ENCODE results near the gene ARID5B.

Gene ARID5B

GRCh38 chr10:62121187-62121530, 219.7 kb downstream of the ARID5B start:
- TF ChIP-seq SUZ12 (IDR thresholded peaks at IDR 0.05; ENCODE audit: extremely low read depth, insufficient read depth, insufficient read length): no peak
- TF ChIP-seq ZNF274 (IDR thresholded peaks at IDR 0.05; ENCODE audit: low read depth, low read length): no peak
- TF ChIP-seq YY1 (IDR thresholded peaks at IDR 0.05; ENCODE audit: insufficient read depth, insufficient read length): no peak
- Histone ChIP-seq H3K27me3 (ENCODE audit: insufficient read depth, insufficient read length) (no peaks in the 10 kb centered on the region), H3K4me3 (ENCODE audit: insufficient read length, low read depth) (no peak overlapping the region), H3K36me3 (ENCODE audit: insufficient read depth, insufficient read length, low read length) (no peaks in the 10 kb centered on the region), H3K4me1 (ENCODE audit: insufficient read depth, insufficient read length) (no peaks in the 10 kb centered on the region), H3K9me3 (ENCODE audit: insufficient read depth, low read length) (no peaks in the 10 kb centered on the region), H3K9ac (ENCODE audit: insufficient read length, low read depth) (no peak overlapping the region)
- DNase-seq (ENCODE audit: low read depth, low spot score): no peak

DNA sequence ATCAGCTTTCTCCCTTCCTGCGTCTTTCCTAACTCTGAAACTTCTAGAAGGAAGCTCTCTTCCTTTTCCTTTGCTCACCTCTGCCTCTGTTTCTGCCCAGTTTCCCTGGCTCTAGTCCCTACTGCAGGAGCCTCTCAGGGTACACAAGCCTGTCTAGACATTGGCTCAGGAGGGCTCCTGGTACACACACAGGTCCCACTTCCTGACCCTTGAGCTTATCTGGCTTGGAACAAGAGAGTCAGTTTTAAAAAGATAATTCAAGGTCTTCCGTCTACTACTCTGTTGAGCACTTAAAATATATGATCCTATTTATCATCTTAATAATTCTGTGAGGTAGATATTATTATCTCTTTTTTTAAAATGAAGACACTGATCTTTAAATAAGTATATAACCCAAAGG, 226.5 kb downstream of the ARID5B start:
- Histone ChIP-seq H3K27me3 (ENCODE audit: insufficient read depth, insufficient read length) (no peaks in the 10 kb centered on the region), H3K36me3 (ENCODE audit: insufficient read depth, insufficient read length, low read length) (no peaks in the 10 kb centered on the region), H3K4me3 (ENCODE audit: insufficient read length, low read depth) (no peak overlapping the region), H3K9ac (ENCODE audit: insufficient read length, low read depth) (no peak overlapping the region), H3K9me3 (ENCODE audit: insufficient read depth, low read length) (no peaks in the 10 kb centered on the region; the same call in 1 of the 2 replicates), H3K4me1 (ENCODE audit: insufficient read depth, insufficient read length) (no peaks in the 10 kb centered on the region)
- DNase-seq (ENCODE audit: low read depth, low spot score): no peak
- TF ChIP-seq SUZ12 (IDR thresholded peaks at IDR 0.05; ENCODE audit: extremely low read depth, insufficient read depth, insufficient read length): no peak
- TF ChIP-seq YY1 (IDR thresholded peaks at IDR 0.05; ENCODE audit: insufficient read depth, insufficient read length): no peak
- no peak for TF ChIP-seq ZNF274 (IDR thresholded peaks at IDR 0.05; ENCODE audit: low read depth, low read length)

DNA sequence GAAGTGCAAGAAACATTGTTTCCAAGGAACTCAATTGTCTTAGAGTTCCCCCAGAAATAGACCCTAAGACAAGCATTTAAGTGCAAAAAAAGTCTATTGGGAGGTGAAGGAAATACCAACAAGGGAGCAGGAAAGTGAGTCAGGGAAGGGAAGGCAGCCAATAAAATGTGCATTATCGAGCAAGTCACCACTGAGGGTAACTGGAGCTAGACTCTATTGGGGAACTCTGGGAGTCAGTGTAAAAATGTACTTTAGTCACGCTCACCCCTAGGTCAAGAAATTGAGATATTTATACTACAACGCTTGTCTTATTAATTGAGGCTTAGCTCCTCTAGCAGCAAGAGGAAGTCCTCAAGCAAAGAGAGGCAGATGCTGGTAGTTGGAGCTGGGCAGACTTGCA, 229.4 kb downstream of the ARID5B start:
- no peak for TF ChIP-seq ZNF274 (IDR thresholded peaks at IDR 0.05; ENCODE audit: low read depth, low read length)
- no peak for TF ChIP-seq YY1 (IDR thresholded peaks at IDR 0.05; ENCODE audit: insufficient read depth, insufficient read length)
- no peak for TF ChIP-seq SUZ12 (IDR thresholded peaks at IDR 0.05; ENCODE audit: extremely low read depth, insufficient read depth, insufficient read length)
- Histone ChIP-seq H3K36me3 (ENCODE audit: insufficient read depth, insufficient read length, low read length) (no peaks in the 10 kb centered on the region), H3K9me3 (ENCODE audit: insufficient read depth, low read length) (no peaks in the 10 kb centered on the region; the same call in 1 of the 2 replicates), H3K27me3 (ENCODE audit: insufficient read depth, insufficient read length) (no peaks in the 10 kb centered on the region), H3K4me1 (ENCODE audit: insufficient read depth, insufficient read length) (no peaks in the 10 kb centered on the region), H3K9ac (ENCODE audit: insufficient read length, low read depth) (no peak overlapping the region), H3K4me3 (ENCODE audit: insufficient read length, low read depth) (no peak overlapping the region)
- no peak for DNase-seq (ENCODE audit: low read depth, low spot score)

- no peaks in the 10 kb centered on the region for H3K36me3 ChIP-seq (ENCODE audit: insufficient read depth, insufficient read length, low read length)
- DNase-seq (ENCODE audit: low read depth, low spot score): no peak
- no peaks in the 10 kb centered on the region for H3K27me3 ChIP-seq (ENCODE audit: insufficient read depth, insufficient read length)
- H3K4me3 ChIP-seq (ENCODE audit: insufficient read length, low read depth): no peak overlapping the region
- H3K9ac ChIP-seq (ENCODE audit: insufficient read length, low read depth): no peak overlapping the region
- no peak for TF ChIP-seq ZNF274 (IDR thresholded peaks at IDR 0.05; ENCODE audit: low read depth, low read length)
- no peak for TF ChIP-seq SUZ12 (IDR thresholded peaks at IDR 0.05; ENCODE audit: extremely low read depth, insufficient read depth, insufficient read length)
- TF ChIP-seq YY1 (IDR thresholded peaks at IDR 0.05; ENCODE audit: insufficient read depth, insufficient read length): no peak
- no peaks in the 10 kb centered on the region for H3K4me1 ChIP-seq (ENCODE audit: insufficient read depth, insufficient read length)
- H3K9me3 ChIP-seq (ENCODE audit: insufficient read depth, low read length): no peaks in the 10 kb centered on the region; the same call in 1 of the 2 replicates
Measured at GRCh38 chr10:62131724-62132123, 230.2 kb downstream of the ARID5B start.

DNA sequence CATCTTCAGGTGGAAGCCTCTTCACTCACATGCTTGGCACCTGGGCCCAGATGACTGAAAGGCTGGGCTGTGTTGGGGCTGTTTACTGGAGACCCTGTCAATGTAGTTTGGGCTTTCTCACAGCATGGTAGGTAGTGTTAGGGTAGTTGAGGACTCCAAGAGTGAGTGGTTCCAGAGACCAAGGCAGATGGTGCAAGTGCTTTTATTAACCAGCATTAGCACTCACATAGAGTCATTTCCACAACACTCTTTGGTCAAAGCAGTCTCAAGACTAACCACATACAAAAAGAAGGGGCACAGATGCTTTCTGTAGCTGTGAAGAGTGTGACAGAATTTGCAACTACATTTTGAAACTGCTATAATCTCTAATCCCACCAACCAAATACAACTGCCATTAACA, 232.1 kb downstream of the ARID5B start:
- no peaks in the 10 kb centered on the region for H3K36me3 ChIP-seq (ENCODE audit: insufficient read depth, insufficient read length, low read length)
- no peaks in the 10 kb centered on the region for H3K27me3 ChIP-seq (ENCODE audit: insufficient read depth, insufficient read length)
- H3K9ac ChIP-seq (ENCODE audit: insufficient read length, low read depth): no peak overlapping the region
- H3K4me3 ChIP-seq (ENCODE audit: insufficient read length, low read depth): no peak overlapping the region
- no peak for TF ChIP-seq YY1 (IDR thresholded peaks at IDR 0.05; ENCODE audit: insufficient read depth, insufficient read length)
- no peak for TF ChIP-seq ZNF274 (IDR thresholded peaks at IDR 0.05; ENCODE audit: low read depth, low read length)
- TF ChIP-seq SUZ12 (IDR thresholded peaks at IDR 0.05; ENCODE audit: extremely low read depth, insufficient read depth, insufficient read length): no peak
- H3K9me3 ChIP-seq (ENCODE audit: insufficient read depth, low read length): peaks cover 7% of the 10 kb centered on the region; the same call in 1 of the 2 replicates
- no peak for DNase-seq (ENCODE audit: low read depth, low spot score)
- H3K4me1 ChIP-seq (ENCODE audit: insufficient read depth, insufficient read length): no peaks in the 10 kb centered on the region

GRCh38 chr10:62136931-62137330, 235.4 kb downstream of the ARID5B start:
- H3K4me1 ChIP-seq (ENCODE audit: insufficient read depth, insufficient read length): no peaks in the 10 kb centered on the region

More at GRCh38 chr10:62136931-62137330, 235.4 kb downstream of the ARID5B start:
- Histone ChIP-seq H3K9ac (ENCODE audit: insufficient read length, low read depth) (no peak overlapping the region), H3K9me3 (ENCODE audit: insufficient read depth, low read length) (peaks cover 7% of the 10 kb centered on the region; the same call in 1 of the 2 replicates), H3K27me3 (ENCODE audit: insufficient read depth, insufficient read length) (no peaks in the 10 kb centered on the region), H3K4me3 (ENCODE audit: insufficient read length, low read depth) (no peak overlapping the region), H3K36me3 (ENCODE audit: insufficient read depth, insufficient read length, low read length) (no peaks in the 10 kb centered on the region)
- DNase-seq (ENCODE audit: low read depth, low spot score): no peak
- TF ChIP-seq YY1 (IDR thresholded peaks at IDR 0.05; ENCODE audit: insufficient read depth, insufficient read length): no peak
- no peak for TF ChIP-seq SUZ12 (IDR thresholded peaks at IDR 0.05; ENCODE audit: extremely low read depth, insufficient read depth, insufficient read length)
- TF ChIP-seq ZNF274 (IDR thresholded peaks at IDR 0.05; ENCODE audit: low read depth, low read length): no peak

Data from NT2/D1 (cell line).